Hematopoietic multipotent progenitor cell treated with erythropoietin and hydrocortisone succinate and interleukin-3 and kit ligand, for 17 days (in vitro differentiated cells): ENCODE measurements around the gene DLST.

Experiments used
- DNase-seq: peaks from one replicate; pipeline ENCODE4 v3.0.0-alpha.2; 2015; ENCODE audit warnings: low spot score

The DLST gene

DNA sequence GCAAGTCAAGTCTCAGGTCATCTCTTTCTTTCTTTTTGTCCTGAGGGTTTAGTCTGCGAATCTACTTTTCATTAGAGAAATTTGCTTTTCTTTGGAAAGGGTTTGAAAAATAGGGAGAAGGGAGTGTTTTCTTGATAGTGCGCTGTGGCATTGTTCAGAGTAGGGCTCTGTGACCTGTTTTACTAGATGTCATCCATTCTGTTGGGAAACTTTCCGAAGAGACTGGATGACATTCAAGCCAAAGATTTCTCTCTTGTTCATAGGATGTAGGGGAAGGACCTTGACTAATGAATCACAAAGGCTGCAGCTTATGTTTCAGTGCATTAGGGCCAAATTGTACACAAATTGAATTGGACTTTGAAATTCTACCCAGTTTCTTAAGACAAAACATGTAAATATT is 14.7 kb downstream of the DLST start:
- DNase-seq = no peak

DNA sequence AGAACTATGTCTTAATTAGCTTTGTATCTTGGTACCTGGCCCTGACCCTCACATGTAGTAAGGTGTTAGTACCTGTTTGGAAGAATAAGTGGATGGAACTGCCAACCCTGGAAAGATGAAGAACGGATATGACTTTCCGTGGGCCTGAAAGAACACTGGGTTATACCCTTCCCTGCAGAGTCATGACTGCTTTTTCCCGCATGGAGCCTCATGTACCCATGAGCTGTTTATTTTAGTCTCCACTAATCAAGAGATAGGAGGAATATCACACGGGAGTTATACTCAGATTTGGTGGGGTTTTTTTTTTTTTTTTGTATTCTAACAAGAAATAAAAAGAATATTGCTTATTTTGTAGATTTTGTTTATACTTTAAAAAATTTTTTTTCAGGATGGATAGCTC is 15.9 kb downstream of the DLST start:
- no peak for DNase-seq

DNA sequence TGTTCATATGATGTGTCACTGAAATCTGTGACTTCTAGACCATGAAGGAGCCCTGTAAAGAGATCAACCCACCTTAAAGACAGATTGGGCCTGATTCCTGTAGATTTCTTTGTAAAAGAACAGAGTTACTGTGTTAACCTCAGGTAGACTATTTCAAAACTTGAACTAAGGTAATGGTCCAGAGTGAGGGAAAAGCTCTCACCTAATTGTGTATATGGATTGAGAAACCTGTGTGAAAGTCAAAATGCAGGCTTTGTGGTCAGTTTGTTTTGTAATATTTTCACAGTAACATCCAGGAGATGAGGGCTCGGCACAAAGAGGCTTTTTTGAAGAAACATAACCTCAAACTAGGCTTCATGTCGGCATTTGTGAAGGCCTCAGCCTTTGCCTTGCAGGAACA is 16.4 kb downstream of the DLST start:
- no peak for DNase-seq

DNA sequence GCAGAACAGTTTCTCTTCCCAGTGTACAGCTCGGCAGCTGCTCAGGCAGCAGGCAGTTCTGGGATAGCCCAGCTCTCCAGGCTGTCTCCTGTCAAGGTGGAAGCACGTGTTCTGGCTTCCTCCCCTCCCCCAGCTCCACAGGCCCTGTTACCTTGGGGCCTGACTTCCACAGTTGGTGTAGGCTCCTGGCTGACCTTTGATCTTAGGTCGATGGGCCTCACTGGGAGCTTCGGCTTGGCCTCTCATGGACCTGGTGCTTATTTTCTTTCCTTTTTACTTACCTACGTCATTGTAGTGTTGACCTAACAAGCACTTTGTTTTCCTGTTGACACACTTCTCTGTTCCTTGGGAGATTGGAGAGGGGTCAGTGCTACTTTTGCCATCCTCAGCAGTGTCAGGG is 17.0 kb downstream of the DLST start:
- no peak for DNase-seq

DNA sequence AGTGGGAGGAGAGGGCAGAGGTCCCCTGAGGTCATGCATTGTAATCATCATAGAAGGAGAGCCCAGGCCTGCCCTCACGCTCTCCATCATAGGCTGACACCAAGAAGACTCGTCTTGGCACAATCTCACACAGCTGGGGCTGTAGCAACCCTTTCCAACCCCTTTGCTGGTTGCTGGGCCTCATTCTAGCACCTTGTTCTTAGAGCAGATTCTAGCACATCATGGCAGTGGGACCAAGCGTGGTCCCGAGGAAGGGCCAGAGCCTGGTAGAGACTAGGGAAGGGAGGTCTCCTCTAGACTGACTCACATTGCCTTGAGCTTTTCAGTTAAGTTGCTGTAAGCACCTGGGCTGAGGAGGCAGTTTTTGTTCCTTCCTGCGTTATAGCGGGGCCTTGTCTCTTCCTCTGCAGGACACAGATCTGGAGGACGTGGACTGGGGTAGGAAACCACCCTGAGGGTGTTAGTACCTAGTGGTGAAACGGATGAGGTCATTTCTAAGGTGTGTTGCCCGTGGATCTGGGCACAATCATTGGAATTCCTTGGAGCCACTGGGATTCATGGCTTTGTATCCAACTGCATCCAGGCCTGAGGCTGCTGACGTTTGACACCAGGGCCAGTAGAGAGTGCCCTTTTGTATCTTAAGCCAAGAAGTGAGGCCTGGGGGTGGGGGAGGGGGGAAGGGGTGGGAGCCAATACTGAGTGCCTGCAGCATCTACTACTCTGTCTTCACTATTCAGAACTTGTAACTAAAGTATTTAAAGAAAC is 21.4 kb downstream of the DLST start:
- no peak for DNase-seq

DNA sequence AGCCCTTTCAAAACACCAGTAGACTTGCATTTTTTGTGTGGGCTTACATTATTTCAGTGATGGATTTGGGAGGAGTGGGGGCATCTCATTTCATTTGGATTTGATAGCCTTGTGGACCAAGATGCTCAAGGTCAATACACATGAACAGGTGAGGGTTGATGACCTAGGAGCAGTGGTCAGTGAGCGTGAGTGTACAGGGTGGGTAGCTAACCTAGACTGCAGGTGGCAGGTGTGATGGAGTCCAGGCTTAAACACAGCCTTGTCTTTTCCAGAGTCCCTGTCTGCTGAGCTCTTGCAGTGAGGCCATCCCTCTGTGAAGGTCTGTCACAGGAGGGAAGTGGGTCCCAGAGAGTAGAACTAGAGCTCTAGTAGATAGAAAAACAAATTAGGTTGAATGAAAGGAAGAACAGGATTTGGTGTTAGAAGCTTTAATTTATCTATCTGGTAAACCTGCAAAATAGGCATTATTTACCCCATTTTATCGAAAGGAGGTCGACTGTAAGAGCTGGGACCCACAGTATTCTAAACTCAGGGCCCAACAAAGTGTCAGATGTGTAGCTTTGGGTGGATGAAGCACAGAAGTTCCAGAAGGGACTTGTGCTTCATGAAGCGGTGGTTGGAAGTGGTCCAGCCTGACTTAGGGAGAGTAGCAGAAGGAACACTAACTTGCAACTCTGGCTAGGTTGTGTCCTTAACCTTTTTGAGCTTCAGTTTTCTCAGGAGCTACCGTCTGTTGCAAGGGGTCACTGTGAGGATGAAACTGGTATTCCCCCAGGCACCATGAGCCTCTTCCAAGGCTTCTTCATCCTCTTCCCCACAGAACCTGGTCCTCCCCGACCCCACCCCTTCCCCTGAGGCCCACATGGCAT is 23.2 kb downstream of the DLST start:
- no peak for DNase-seq

DNA sequence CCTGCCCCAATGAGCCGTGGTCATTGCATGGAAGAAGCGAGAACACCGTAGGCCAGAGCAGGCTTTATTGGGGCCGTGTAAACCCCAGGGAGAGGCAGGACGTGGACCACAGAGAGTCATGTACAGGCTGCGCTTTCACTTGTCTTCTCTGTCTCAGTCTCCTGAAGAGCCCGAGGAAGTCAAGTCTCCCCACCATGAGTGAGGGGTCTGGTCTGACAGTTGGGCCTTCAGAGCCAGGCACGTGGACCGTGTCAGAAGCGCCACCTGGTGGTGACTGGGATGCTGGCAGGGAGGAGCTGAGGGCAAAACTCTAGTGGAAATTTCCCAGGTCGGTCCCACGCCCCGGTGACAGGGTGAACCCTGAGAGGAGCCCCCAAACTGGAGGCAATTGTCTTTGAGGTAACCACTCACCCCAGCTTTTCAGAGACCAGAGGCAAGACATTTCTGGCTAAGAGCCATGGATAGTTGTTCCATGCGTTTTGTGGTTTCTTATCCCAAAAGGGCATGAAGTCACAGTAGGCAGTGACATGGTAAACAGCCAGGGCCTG is 24.0 kb downstream of the DLST start:
- peak; percentile 81 for DNase-seq

DNA sequence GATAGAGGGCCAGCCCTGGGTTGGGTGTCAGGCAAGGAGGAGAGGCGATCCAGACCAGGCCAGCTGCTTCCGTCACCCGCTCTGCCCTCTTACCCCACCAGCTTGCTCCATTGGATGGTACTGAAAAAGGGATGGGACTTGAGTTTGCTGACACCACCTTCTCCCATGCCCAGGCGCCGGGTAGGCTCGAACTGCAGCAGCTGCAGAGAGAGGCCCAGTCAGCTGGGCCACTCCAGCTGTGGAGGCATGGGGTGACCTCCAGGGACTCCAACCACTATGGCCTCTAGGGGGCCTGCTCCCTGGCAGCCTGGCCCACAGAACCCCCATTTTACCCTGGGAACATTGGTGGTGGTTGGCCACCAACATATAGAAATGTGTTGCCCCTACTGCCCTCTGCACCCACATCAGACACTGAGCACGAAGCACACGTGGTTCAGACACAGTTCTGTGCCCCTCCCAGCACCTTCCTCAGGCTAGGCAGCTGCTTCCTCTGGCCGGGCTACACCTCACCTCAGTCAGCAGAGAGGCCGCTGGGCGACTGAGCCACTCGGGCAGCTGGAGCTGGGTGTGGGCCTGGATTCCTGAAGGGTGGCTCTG is 25.3 kb downstream of the DLST start:
- no peak for DNase-seq

DNA sequence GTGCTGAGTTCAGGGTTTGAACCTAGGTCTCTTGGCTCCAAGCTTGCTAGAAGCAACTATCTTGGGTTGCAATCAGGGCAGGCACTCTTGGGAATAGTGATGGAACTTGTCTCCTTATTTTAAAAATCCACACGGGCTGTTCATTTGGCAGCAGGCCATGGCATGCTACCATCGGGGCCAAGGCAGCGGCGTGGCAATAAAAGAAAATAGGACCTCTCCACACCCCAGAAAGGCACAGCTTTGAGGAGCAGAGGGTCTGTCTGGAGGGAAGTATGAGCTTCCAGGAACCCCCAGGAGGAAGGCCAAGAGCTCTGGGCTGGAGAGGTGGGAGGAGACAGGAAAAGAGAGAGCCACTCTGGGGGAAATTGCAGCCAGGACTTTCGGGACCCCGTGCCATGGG is 26.0 kb downstream of the DLST start:
- DNase-seq = no peak

DNA sequence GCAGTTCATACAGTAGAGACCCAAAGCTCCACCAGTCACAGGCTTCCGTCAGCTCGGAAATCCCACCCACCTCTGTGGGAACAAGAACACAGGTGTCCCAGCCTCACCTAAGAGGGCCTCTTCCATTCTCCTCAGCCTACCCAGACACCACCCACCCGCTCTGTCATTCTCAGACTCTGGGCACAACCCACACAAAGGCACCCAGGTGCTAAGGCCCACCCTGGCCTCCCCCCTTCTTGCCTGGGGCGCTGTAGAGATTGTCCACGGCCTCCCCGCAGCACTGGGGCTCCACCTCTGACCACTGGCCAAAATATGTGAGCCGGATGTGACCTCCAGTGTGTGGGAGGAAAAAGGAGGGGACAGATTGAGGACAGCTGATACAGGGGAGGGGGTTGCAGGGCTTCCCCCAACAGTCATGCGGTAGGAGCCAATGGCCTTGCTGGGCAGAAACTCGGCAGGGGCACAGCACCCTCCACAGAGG is 27.2 kb downstream of the DLST start:
- DNase-seq = no peak

DNA sequence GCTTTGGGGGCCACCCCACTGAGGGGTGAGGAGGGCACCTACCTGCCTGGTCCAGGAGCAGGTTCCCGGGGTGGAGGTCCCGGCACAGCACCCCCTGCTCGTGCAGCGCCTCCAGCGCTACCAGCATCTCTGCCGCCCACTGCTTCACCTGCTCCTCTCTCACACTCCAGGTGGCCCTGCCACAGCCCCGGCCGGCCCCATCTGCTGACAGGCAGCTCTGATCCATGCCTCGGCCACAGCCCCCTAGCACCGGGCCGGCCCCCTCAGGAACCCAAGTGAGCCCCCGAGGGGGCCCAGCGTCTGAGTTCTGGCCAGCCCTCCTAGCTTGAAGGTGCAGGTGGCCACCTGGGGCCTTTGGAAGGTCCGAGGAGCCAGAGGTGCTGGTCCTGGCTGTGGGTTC is 27.8 kb downstream of the DLST start:
- no peak for DNase-seq

DNA sequence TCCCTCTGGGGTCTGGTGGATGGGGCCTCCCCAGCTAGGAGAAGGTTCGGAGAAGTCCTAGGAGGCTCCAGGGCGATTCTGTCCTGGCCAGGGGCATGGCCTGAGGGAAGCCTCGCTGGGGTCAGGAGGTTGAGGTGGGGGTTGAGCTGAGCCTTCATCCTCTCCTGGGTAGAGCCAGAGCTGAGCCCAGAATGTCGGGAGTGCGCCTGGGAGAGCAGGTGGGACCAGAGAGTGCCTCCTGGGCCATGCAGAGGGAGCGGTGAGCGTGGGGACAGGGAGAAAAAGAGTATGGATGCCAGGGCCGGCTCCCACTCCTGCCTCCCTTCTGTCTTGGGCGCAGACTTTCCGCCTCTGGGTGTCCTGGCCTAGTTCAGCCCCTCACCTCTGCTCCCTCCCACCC is 28.2 kb downstream of the DLST start:
- DNase-seq = no peak

DNA sequence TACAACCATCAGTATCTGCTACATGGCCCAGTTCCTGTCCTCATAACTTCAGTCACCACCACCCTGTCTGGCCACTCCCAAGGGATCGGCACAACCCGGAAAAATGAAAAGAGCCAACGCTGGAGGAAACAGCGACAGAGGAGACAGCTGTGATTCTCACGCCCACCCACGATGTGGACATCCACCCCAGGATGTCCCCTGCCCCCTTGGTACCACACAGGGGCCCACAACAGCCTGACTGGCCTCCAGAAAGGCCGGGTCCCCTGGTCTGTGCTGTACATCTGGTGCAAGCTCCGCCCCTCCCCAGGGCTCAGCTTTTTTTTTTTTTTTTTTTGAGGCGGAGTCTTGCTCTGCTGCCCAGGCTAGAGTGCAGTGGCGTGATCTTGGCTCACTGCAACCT is 28.8 kb downstream of the DLST start:
- DNase-seq = no peak

DNA sequence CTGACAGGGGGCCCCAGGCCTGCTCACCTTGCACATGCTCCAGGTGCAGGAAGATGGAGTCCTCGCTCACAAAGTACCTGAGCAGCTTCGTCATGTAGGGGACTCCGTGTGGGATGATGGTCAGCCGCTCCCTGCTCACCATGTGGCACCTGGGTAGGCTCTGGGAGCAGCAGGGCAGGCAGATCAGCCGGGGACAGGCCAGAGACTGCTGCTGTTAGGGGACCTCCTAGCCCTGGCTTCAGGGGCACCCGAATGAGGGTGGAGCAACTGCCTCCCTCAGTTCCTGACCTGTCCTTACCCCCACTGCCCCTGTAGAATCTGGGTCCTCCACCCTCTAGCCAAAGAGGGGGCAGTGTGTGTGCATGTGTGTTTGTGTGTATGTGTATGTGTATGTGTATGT is 29.5 kb downstream of the DLST start:
- DNase-seq = no peak

DNA sequence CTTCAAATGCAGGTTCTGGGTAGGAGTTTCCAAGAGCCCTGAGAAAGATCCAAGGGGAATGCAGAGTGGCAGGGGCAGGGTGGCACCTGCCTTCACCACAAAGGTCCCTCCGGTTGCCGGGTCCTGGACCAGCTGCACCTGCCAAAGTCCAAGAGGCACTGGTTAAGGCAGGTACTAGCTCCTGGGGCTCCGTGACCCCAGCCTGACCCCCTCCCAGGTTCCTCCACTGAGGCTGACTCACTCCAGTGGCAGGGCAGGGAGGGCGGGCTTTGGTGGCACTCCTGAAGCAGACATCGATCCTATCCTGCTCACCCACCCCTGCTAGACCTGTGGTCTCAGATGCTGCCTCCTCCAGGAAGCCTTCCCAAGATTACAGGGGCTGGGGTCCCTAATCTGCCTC is 30.0 kb downstream of the DLST start:
- no peak for DNase-seq

DNA sequence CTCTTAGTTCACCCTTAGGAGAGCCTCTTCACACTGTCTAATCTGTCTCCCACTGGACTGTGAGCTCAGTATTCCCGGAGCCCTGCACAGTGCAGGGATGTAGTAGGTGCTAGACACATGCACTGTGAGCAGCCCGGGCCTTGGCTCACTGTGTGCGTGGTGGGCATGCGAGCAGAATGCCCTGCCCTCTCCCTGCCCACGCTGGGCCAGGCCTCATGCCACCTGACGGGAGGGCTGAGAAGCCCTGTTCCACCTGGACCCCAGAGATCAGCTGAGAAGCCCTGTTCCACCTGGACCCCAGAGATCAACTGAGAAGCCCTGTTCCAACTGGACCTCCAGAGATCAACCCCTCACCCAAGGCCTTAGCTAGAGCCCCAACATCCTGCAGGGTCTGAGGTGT is 30.4 kb downstream of the DLST start:
- no peak for DNase-seq

DNA sequence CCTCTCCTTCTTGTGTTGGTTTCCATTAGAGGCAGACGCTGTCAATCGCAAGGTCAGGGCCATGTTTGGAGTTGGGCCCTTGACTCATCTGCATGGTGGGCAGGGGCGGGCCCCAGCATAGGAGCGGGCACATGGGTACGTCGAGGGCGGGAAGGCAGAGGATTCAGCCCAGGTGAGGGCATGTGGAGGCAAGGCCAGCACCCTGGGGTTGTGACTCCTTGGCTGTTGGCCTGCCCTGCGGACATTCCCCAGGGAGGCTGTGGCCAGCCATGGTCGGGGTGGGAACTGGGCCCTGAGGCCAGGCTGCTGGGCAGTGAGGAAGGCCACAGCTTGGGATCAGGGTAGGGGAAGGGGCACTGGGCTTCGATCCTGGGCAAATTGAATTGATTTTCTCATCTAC is 31.1 kb downstream of the DLST start:
- no peak for DNase-seq

DNA sequence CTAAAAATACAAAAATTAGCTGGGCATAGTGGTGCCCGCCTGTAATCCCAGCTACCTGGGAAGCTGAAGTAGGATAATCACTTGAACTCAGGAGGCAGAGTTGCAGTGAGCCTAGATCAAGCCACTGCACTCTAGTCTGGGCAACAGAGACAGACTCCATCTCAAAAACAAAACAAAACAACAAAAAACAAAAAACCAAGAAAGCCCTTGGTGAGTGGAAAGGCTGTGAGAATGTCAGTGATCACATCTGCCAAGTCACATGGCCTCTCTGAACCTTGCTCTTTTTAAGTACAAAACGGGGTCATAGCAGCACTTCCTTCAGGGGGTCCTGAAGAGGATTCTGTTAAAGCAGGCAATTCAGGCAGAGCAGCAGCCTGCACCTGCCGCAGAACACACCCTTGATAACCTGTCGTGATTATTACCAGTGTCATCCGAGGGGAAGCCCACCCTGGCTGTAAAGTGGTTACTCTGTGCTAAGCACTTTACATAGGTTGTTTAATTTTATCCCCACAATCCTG is 31.7 kb downstream of the DLST start:
- no peak for DNase-seq

DNA sequence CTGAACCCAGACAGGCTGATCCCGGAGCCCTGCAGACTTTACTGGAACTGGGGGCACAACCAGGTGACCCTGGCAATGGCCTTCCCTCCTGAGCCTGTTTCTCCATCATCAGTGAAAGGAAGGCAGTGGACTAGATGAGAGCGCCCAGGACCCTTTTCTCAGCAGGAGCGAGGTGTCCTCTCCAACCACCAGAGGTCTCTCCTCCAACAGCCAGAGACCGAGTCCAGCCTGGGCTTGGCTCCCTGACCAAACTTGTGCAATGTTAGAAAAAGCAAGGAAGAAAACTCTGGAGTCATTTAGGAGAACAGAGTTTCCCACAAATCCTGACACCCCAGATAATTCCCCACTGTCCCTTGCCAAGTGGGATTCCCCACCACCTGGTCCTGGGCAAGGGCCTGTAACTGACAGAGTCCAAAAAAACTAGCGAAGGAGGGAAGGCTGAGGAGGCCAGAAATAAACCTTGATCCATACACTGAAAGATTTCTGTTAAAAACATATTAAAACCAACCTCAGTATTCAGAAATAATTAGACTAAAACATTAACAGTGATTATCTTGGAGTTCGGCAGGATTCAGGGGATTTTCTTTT is 32.4 kb downstream of the DLST start:
- DNase-seq = peak; percentile 34

DNA sequence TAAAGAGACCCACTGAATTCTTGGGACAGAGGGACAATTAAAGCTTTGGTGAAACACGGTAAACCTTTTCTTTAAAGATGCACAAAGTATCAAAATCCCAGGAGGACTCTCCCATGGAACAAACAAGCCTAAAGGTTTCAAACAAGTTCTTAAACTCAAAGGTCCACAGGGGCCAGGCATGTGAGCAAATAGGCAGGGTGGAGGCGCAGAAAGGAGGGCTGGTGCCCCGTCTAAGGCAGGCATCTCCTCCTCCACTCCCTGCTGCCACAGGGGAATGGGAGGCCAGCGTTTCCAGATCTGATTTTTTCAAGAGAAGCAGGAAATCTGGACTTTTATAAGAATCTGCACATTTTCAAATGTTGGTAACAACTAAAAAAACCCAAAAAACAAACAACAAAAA is 33.7 kb downstream of the DLST start:
- DNase-seq = no peak

DNA sequence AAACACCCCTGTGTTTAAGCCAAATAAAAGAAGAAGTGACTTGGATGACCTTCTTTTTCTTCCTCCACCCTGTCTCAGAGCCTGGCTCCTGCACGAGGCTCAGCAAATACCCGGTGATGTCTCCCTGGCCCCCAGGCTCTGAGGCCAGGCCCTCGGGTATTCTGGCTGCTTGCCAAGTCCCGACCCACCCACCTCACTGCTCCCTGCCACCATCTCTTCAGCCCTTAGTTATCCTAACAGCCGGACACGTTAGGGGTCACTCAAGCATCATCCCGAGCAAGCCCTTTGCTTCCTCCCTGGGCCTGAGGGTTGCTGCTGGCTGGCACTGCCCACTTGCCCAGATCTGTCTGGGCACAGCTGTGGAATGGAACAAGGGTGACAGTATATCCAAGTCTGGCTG is 34.1 kb downstream of the DLST start:
- no peak for DNase-seq

DNA sequence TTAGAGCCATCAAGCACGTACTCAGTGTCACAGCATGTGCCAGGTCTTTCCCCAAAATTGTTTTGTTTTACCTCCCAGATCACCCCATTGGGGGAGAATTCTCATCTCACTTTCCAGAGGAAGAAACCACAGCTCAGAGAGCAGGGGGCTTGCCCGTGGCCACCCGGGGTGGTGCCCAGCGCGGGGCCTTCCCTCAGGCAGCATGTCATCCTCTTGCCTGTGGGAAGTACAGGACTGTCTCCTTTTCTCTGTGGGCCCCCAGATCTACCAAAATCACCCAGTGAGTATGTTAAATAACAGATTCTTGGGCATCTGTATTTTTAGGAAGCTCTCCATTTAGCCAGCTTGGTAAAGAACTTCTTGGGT is 35.4 kb downstream of the DLST start:
- DNase-seq = no peak
